HG02884 (cell line): ENCODE results near the gene TNFSF15.

Source experiments
- ATAC-seq: cut with Tn5 transposase; IDR thresholded peaks from one replicate; pipeline ENCODE4 v1.9.1; 2021; ENCODE audit warnings: mild to moderate bottlenecking, moderate library complexity; ENCODE audit not compliant: unreplicated experiment

TNFSF15 gene

GRCh38 chr9:114805670-114806525 is at the start of gene TNFSF15:
TSS of gene TNFSF15 (minus strand) at chr9:114806039. CDS start at chr9:114806012, 27 bp downstream.
- peak; percentile 94 for ATAC-seq

- ATAC-seq: no peak
Observed at GRCh38 chr9:114855488-114855887, 49.6 kb upstream of the TNFSF15 start.

GRCh38 chr9:114854736-114855355 is 49.0 kb upstream of the TNFSF15 start:
- no peak for ATAC-seq

GRCh38 chr9:114853071-114853855 is 47.4 kb upstream of the TNFSF15 start:
- no peak for ATAC-seq

- no peak for ATAC-seq
Observed at GRCh38 chr9:114852050-114852594, 46.3 kb upstream of the TNFSF15 start.

GRCh38 chr9:114851306-114851705 is 45.5 kb upstream of the TNFSF15 start:
- no peak for ATAC-seq

- ATAC-seq: no peak
Observed at GRCh38 chr9:114850871-114851270, 45.0 kb upstream of the TNFSF15 start.

- ATAC-seq: no peak
Observed at GRCh38 chr9:114849450-114849849, 43.6 kb upstream of the TNFSF15 start.

GRCh38 chr9:114847492-114848417 is 41.9 kb upstream of the TNFSF15 start:
- ATAC-seq: no peak

- ATAC-seq: no peak
Observed at GRCh38 chr9:114845373-114845772, 39.5 kb upstream of the TNFSF15 start.

GRCh38 chr9:114844766-114845165 is 38.9 kb upstream of the TNFSF15 start:
- ATAC-seq: no peak

GRCh38 chr9:114837923-114838322 is 32.1 kb upstream of the TNFSF15 start:
- no peak for ATAC-seq

- ATAC-seq: no peak
Observed at GRCh38 chr9:114836769-114837168, 30.9 kb upstream of the TNFSF15 start.

GRCh38 chr9:114834386-114834785 is 28.5 kb upstream of the TNFSF15 start:
- no peak for ATAC-seq

- ATAC-seq: no peak
Observed at GRCh38 chr9:114830546-114830945, 24.7 kb upstream of the TNFSF15 start.

- ATAC-seq: no peak
Observed at GRCh38 chr9:114829574-114830440, 24.0 kb upstream of the TNFSF15 start.

GRCh38 chr9:114828303-114828650 is 22.4 kb upstream of the TNFSF15 start:
- ATAC-seq: no peak

- ATAC-seq: no peak
Observed at GRCh38 chr9:114827641-114828302, 21.9 kb upstream of the TNFSF15 start.

- ATAC-seq: no peak
Observed at GRCh38 chr9:114826431-114826830, 20.6 kb upstream of the TNFSF15 start.
